Neural progenitor cell (in vitro differentiated cells): ENCODE measurements around the gene CCL24. TPM values are rescaled to one million over a fixed set of nuclear protein-coding genes. Genes with fewer than 3 reads are reported as not detected.
"Not testable (repeated sequence)": the region's sequence is repeated elsewhere in the genome, so short reads cannot be mapped to it uniquely, and the experiment has no call there.

ENCODE experiments used
- DNase-seq: peaks from one replicate; pipeline ENCODE4 v3.0.0-alpha.2; 2016; ENCODE audit warnings: low spot score
- H2AFZ ChIP-seq: fragments of 200-600 bp; sonication (generic); replicated peaks from 2 replicates; pipeline ENCODE4 v1.6.1; 2016; ENCODE audit warnings: antibody characterized with exemption
- H3F3A ChIP-seq: fragments of 200-600 bp; sonication (generic); 2 replicates; pipeline ENCODE4 v1.6.1; 2016; ENCODE audit warnings: antibody characterized with exemption, low read depth
- H3K27ac ChIP-seq: fragments of 200-600 bp; sonication (generic); 2 replicates; pipeline ENCODE4 v1.5.1; 2016; ENCODE audit warnings: mild to moderate bottlenecking
- H3K27me3 ChIP-seq: fragments of 200-600 bp; sonication (generic); 2 replicates; pipeline ENCODE4 v1.6.1; 2016; ENCODE audit warnings: mild to moderate bottlenecking, moderate library complexity
- H3K36me3 ChIP-seq: fragments of 200-600 bp; sonication (generic); 2 replicates; pipeline ENCODE4 v1.5.1; 2016
- H3K4me1 ChIP-seq: fragments of 200-600 bp; sonication (generic); 2 replicates; pipeline ENCODE4 v1.6.1; 2016; ENCODE audit warnings: mixed run types
- H3K4me2 ChIP-seq: fragments of 200-600 bp; sonication (generic); 2 replicates; pipeline ENCODE4 v1.6.1; 2016
- H3K4me3 ChIP-seq: fragments of 200-600 bp; sonication (generic); 2 replicates; pipeline ENCODE4 v1.5.1; 2016
- H3K79me2 ChIP-seq: fragments of 200-600 bp; sonication (generic); 2 replicates; pipeline ENCODE4 v1.6.1; 2016; ENCODE audit warnings: low read depth
- H3K9ac ChIP-seq: fragments of 200-600 bp; sonication (generic); 2 replicates; pipeline ENCODE4 v1.6.1; 2016
- H3K9me3 ChIP-seq: fragments of 200-600 bp; sonication (generic); 2 replicates; pipeline ENCODE4 v1.5.1; 2016; ENCODE audit warnings: low read depth
- H4K20me1 ChIP-seq: fragments of 200-600 bp; sonication (generic); 2 replicates; pipeline ENCODE4 v1.6.1; 2016; ENCODE audit warnings: low read depth
- H3K27ac Mint-ChIP-seq: 3 replicates; pipeline ENCODE4 v1.8.0; 2021; ENCODE audit warnings: mixed read lengths
- H3K27me3 Mint-ChIP-seq: 2 replicates; pipeline ENCODE4 v1.8.0; 2022; ENCODE audit warnings: low read depth, mild to moderate bottlenecking, inconsistent platforms, moderate library complexity, mixed read lengths; ENCODE audit not compliant: insufficient read depth
- H3K36me3 Mint-ChIP-seq: 3 replicates; pipeline ENCODE4 v1.8.0; 2021; ENCODE audit warnings: mixed read lengths
- H3K4me1 Mint-ChIP-seq: 3 replicates; pipeline ENCODE4 v1.8.0; 2021; ENCODE audit warnings: mixed read lengths
- H3K4me3 Mint-ChIP-seq: 3 replicates; pipeline ENCODE4 v1.8.0; 2021; ENCODE audit warnings: mild to moderate bottlenecking, moderate library complexity, mixed read lengths
- H3K9me3 Mint-ChIP-seq: 3 replicates; pipeline ENCODE4 v1.8.0; 2020; ENCODE audit warnings: mixed read lengths
- CTCF ChIP-seq: fragments of 200-600 bp; sonication (generic); IDR thresholded peaks from 2 replicates; pipeline ENCODE4 v1.5.1; 2017; ENCODE audit warnings: antibody characterized with exemption, mild to moderate bottlenecking
- EZH2 ChIP-seq: fragments of 200-600 bp; sonication (generic); IDR thresholded peaks from 2 replicates; pipeline ENCODE4 v1.6.1; 2017; ENCODE audit warnings: antibody characterized with exemption, mild to moderate bottlenecking, moderate library complexity
- EZH2phosphoT487 ChIP-seq: fragments of 200-600 bp; sonication (generic); IDR thresholded peaks from 2 replicates; pipeline ENCODE4 v1.6.1; 2017; ENCODE audit warnings: antibody characterized with exemption
- total RNA-seq: library from RNA; depleted of rRNA; stranded (reverse); fragments of >200 nt; gene quantifications from 2 replicates; pipeline ENCODE4 v1.2.3, GENCODE V29; 2015; ENCODE audit warnings: low replicate concordance

CCL24 gene
- total RNA-seq, 1 donor from 2014 or later = not detected

- H3K27ac ChIP-seq, H3K9ac ChIP-seq, DNase-seq, H3K9me3 Mint-ChIP-seq, H3K79me2 ChIP-seq, H4K20me1 ChIP-seq, H3K9me3 ChIP-seq, H3K27me3 Mint-ChIP-seq, H3K36me3 ChIP-seq, H3K4me2 ChIP-seq, H3K27ac Mint-ChIP-seq, H3K27me3 ChIP-seq, H3F3A ChIP-seq, H3K4me3 Mint-ChIP-seq, H3K4me1 ChIP-seq, H3K36me3 Mint-ChIP-seq, H2AFZ ChIP-seq, H3K4me3 ChIP-seq: not testable (repeated sequence)
- peaks cover 13% of the 10 kb centered on the region for H3K4me1 Mint-ChIP-seq
Measured at GRCh38 chr7:75783058-75783457, 30.5 kb downstream of the CCL24 start.

GRCh38 chr7:75780647-75781273 is 32.8 kb downstream of the CCL24 start:
- not testable (repeated sequence) for H3K27me3 Mint-ChIP-seq, H2AFZ ChIP-seq, H3K9me3 ChIP-seq, H3K27ac Mint-ChIP-seq, H3K9me3 Mint-ChIP-seq, H3K9ac ChIP-seq, H4K20me1 ChIP-seq, H3F3A ChIP-seq, DNase-seq, H3K27ac ChIP-seq, H3K36me3 Mint-ChIP-seq, H3K27me3 ChIP-seq, H3K4me3 Mint-ChIP-seq, H3K4me2 ChIP-seq, H3K4me3 ChIP-seq, H3K36me3 ChIP-seq, H3K4me1 ChIP-seq, H3K79me2 ChIP-seq
- H3K4me1 Mint-ChIP-seq = peaks cover 13% of the 10 kb centered on the region

GRCh38 chr7:75779516-75779915 is 34.1 kb downstream of the CCL24 start:
- H3K27ac Mint-ChIP-seq, H3K27me3 ChIP-seq, H3K9me3 Mint-ChIP-seq, H4K20me1 ChIP-seq, H3K4me3 Mint-ChIP-seq, H3K36me3 Mint-ChIP-seq, H3K4me1 ChIP-seq, H3K9ac ChIP-seq, H3K4me2 ChIP-seq, H3K27me3 Mint-ChIP-seq, DNase-seq, H3K9me3 ChIP-seq, H3F3A ChIP-seq, H3K36me3 ChIP-seq, H3K27ac ChIP-seq, H3K79me2 ChIP-seq, H3K4me3 ChIP-seq, H2AFZ ChIP-seq: not testable (repeated sequence)
- H3K4me1 Mint-ChIP-seq = peaks cover 13% of the 10 kb centered on the region

- not testable (repeated sequence) for H3F3A ChIP-seq, H3K9me3 Mint-ChIP-seq, H3K4me3 ChIP-seq, H3K36me3 Mint-ChIP-seq, DNase-seq, H3K4me1 ChIP-seq, H3K79me2 ChIP-seq, H3K36me3 ChIP-seq, H3K9ac ChIP-seq, H3K4me2 ChIP-seq, H2AFZ ChIP-seq, H4K20me1 ChIP-seq, H3K27me3 ChIP-seq, H3K27ac Mint-ChIP-seq, H3K9me3 ChIP-seq, H3K27me3 Mint-ChIP-seq, H3K4me3 Mint-ChIP-seq, H3K27ac ChIP-seq
- H3K4me1 Mint-ChIP-seq = peaks cover 13% of the 10 kb centered on the region
Measured at GRCh38 chr7:75779035-75779434, 34.6 kb downstream of the CCL24 start.

- H3F3A ChIP-seq = no peaks in the 10 kb centered on the region
- no peak overlapping the region for H3K4me2 ChIP-seq
- H4K20me1 ChIP-seq = no peaks in the 10 kb centered on the region
- no peak overlapping the region for H3K4me3 Mint-ChIP-seq
- no peak overlapping the region for H3K9ac ChIP-seq
- no peaks in the 10 kb centered on the region for H3K9me3 ChIP-seq
- no peak overlapping the region for H3K27ac Mint-ChIP-seq
- peaks cover 3% of the 10 kb centered on the region for H3K27me3 Mint-ChIP-seq
- no peak for DNase-seq
- no peaks in the 10 kb centered on the region for H3K36me3 Mint-ChIP-seq
- H3K27ac ChIP-seq = no peak overlapping the region
- H3K4me1 ChIP-seq = peaks cover 3% of the 10 kb centered on the region
- no peak overlapping the region for H2AFZ ChIP-seq
- H3K4me1 Mint-ChIP-seq = peaks cover 13% of the 10 kb centered on the region
- peaks cover under 1% of the 10 kb centered on the region for H3K9me3 Mint-ChIP-seq
- H3K27me3 ChIP-seq = no peaks in the 10 kb centered on the region
- H3K36me3 ChIP-seq = no peaks in the 10 kb centered on the region
- H3K79me2 ChIP-seq = no peaks in the 10 kb centered on the region
- H3K4me3 ChIP-seq = no peak overlapping the region
- TF ChIP-seq EZH2phosphoT487 = no peak
- TF ChIP-seq CTCF = no peak
- no peak for TF ChIP-seq EZH2
Measured at GRCh38 chr7:75776295-75776971, 37.2 kb downstream of the CCL24 start.

GRCh38 chr7:75773958-75774357 is 39.6 kb downstream of the CCL24 start:
- not testable (repeated sequence) for H3K4me1 Mint-ChIP-seq, H2AFZ ChIP-seq

More at GRCh38 chr7:75773958-75774357, 39.6 kb downstream of the CCL24 start:
- not testable (repeated sequence) for H3F3A ChIP-seq, H3K4me1 ChIP-seq, H3K9me3 ChIP-seq, H3K27ac Mint-ChIP-seq, H3K9me3 Mint-ChIP-seq, H3K36me3 ChIP-seq, H3K4me3 Mint-ChIP-seq, H4K20me1 ChIP-seq, H3K27ac ChIP-seq, H3K4me2 ChIP-seq, H3K27me3 ChIP-seq, H3K9ac ChIP-seq, DNase-seq, H3K27me3 Mint-ChIP-seq, H3K36me3 Mint-ChIP-seq, H3K4me3 ChIP-seq, H3K79me2 ChIP-seq
